Stimulated activated naive B cell treated with anti-CD40 and anti-IgM and Interleukin-4, amounts not matched to agents 10 μg/mL and 1 μg/mL and 100 μg/mL, for 72 hours (primary cell): Measurements from ENCODE around the gene SDHA.
"Not testable (repeated sequence)": the region's sequence is repeated elsewhere in the genome, so short reads cannot be mapped to it uniquely, and the experiment has no call there.

ENCODE experiments used
- ATAC-seq, 2 donors: fragments of 150-1000 bp; cut with Tn5 transposase; replicated peaks; 2 replicates each; pipeline ENCODE4 v1.10.0; 2021; ENCODE audit warnings: moderate library complexity in 1 of 2
- DNase-seq: peaks from one replicate; pipeline ENCODE4 v3.0.0; 2021
- H3K27ac Mint-ChIP-seq: one replicate; pipeline ENCODE4 v1.8.0; 2022; ENCODE audit warnings: mild to moderate bottlenecking, mixed read lengths
- H3K27me3 Mint-ChIP-seq, 2 donors: one replicate each; pipeline ENCODE4 v1.8.0; 2022; ENCODE audit warnings: mixed read lengths in 2 of 2
- H3K36me3 Mint-ChIP-seq, 2 donors: one replicate each; pipeline ENCODE4 v1.8.0; 2022; ENCODE audit warnings: mixed read lengths in 2 of 2, mild to moderate bottlenecking in 1 of 2
- H3K4me1 Mint-ChIP-seq, 2 donors: one replicate each; pipeline ENCODE4 v1.8.0; 2022; ENCODE audit warnings: mixed read lengths in 2 of 2, mild to moderate bottlenecking in 1 of 2
- H3K4me3 Mint-ChIP-seq, 2 donors: one replicate each; pipeline ENCODE4 v1.8.0; 2022; ENCODE audit warnings: mild to moderate bottlenecking in 2 of 2, mixed read lengths in 2 of 2, moderate library complexity in 1 of 2
- H3K9me3 Mint-ChIP-seq, 2 donors: one replicate each; pipeline ENCODE4 v1.8.0; 2022; ENCODE audit warnings: mixed read lengths in 2 of 2, mild to moderate bottlenecking in 1 of 2

SDHA gene

DNA sequence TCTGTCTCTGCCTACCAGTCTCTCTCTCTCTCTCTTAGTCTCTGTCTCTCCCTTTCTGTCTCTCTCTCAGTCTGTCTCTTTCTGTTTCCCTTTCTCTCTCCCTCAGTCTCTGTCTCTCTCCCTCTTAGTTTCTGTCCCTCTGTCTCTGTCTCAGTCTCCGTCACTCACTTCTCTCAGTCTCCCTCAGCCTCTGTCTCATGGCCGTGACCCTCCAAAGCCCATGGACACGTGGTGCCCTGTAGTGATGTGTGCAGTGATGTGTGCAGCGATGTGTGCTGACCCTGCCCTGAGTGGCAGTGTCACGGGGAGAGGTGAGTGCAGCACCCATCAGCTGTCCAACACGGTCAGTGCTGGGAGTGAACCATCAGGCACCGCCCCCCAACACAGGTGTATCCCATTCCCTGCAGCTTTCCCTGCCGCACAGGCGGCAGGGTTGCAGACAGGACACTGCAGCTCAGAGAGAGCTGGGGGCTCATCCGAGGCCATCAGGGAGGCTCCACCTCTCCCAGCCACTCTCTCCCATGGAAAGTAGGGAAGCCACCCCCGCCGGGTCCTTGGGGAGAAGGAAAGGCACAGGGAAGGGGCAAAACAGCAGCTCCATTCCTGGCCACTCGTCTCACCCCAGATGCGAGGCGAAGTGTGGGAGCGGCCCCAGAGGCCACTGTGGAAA lies 27.6 kb upstream of the SDHA start:
- H3K4me1 Mint-ChIP-seq = peaks cover 23 to 35% of the 10 kb centered on the region in 2 donors

DNA sequence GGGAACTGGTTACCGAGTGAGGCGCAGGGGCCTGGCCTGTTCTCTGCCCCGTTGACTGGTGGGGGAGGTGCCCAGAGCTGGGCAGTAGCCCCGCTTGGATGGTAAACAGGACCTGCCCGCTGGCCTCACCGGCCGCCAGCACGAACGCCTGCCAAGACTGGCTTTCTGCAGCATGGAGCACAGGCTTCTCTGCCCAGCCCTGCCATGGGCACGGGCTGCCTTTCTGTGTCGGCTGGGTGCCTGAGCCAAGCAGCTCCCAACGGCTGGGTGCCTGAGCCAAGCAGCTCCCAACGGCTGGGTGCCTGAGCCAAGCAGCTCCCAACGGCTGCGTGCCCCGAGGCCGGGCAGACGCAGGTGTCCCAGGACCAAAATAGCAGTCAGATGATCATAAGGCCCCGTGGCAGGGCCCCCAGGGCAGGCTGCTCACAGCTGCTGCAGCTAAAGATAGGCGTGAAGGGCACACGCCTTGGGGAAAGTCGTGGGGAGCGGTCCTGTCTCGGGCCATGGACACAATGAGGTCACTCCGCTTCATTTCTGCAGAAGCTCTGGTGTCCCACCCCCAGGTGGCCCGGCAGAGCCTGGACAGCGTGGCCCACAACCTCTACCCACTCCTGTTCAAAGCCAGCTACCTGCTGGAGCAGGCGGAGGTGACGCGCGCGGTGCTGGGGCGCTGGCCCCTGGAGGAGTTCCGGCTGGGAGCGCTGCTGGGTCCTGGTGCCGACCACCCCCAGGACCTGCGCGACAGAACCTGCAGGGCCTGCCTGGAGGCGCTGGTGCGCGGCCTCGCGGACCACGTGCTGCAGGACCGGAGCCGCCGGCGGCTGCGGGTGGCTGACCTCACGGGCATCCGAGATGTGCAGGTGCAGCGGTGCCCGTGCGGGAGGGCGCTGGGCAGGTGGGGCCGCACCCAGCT lies 26.8 kb upstream of the SDHA start, which contains the start of gene LRRC14B:
Gene LRRC14B (plus strand): TSS at position 460 of the 913 bp plus-strand sequence. CDS start 44 bp downstream, at position 504.
- H3K27ac Mint-ChIP-seq = no peak within 1 kb of the TSS
- ATAC-seq = peak; percentile 42 to 43
- peaks cover 24 to 38% of the 10 kb centered on the region in 2 donors for H3K4me1 Mint-ChIP-seq
- no peaks in the 10 kb centered on the region for H3K36me3 Mint-ChIP-seq
- peak within 1 kb of the TSS; percentile 56 to 70 for H3K4me3 Mint-ChIP-seq
- no peaks in the 10 kb centered on the region for H3K9me3 Mint-ChIP-seq
- peaks cover 16 to 22% of the 10 kb centered on the region in 2 donors for H3K27me3 Mint-ChIP-seq
- no peak for DNase-seq

More for the DNA sequence above, 27.6 kb upstream of the SDHA start:
- ATAC-seq (no peak), DNase-seq (no peak)
- Mint-ChIP-seq H3K27ac (no peak overlapping the region), H3K4me3 (no peak overlapping the region), H3K36me3 (no peaks in the 10 kb centered on the region), H3K27me3 (peaks cover 16 to 22% of the 10 kb centered on the region in 2 donors), H3K9me3 (no peaks in the 10 kb centered on the region)

GRCh38 chr5:191949-192690 lies 26.0 kb upstream of the SDHA start:
- peaks cover 24 to 38% of the 10 kb centered on the region in 2 donors for H3K4me1 Mint-ChIP-seq
- peak overlapping the region; percentile 56 to 57 for H3K4me3 Mint-ChIP-seq
- no peak for DNase-seq
- H3K36me3 Mint-ChIP-seq = no peaks in the 10 kb centered on the region
- no peak for ATAC-seq
- no peak overlapping the region for H3K27ac Mint-ChIP-seq
- no peaks in the 10 kb centered on the region for H3K9me3 Mint-ChIP-seq
- peaks cover 16 to 22% of the 10 kb centered on the region in 2 donors for H3K27me3 Mint-ChIP-seq

GRCh38 chr5:192691-192969 lies 25.5 kb upstream of the SDHA start:
- DNase-seq (no peak), ATAC-seq (no peak)
- no peaks in the 10 kb centered on the region for H3K36me3 Mint-ChIP-seq
- no peaks in the 10 kb centered on the region for H3K9me3 Mint-ChIP-seq
- H3K4me3 Mint-ChIP-seq = no peak overlapping the region
- H3K27me3 Mint-ChIP-seq = peaks cover 16 to 22% of the 10 kb centered on the region in 2 donors
- H3K27ac Mint-ChIP-seq = no peak overlapping the region
- peaks cover 24 to 38% of the 10 kb centered on the region in 2 donors for H3K4me1 Mint-ChIP-seq

- no peak for DNase-seq
- no peak for ATAC-seq
- H3K4me1 Mint-ChIP-seq = peaks cover 22 to 35% of the 10 kb centered on the region in 2 donors
- H3K27ac Mint-ChIP-seq = no peak overlapping the region
- no peaks in the 10 kb centered on the region for H3K36me3 Mint-ChIP-seq
- no peaks in the 10 kb centered on the region for H3K9me3 Mint-ChIP-seq
- H3K4me3 Mint-ChIP-seq = no peak overlapping the region
- peaks cover 16 to 22% of the 10 kb centered on the region in 2 donors for H3K27me3 Mint-ChIP-seq
Measured at GRCh38 chr5:192970-193831, 24.9 kb upstream of the SDHA start.

- peaks cover 16 to 17% of the 10 kb centered on the region in 2 donors for H3K27me3 Mint-ChIP-seq
- ATAC-seq = no peak
- no peak overlapping the region for H3K4me3 Mint-ChIP-seq
- H3K9me3 Mint-ChIP-seq = no peaks in the 10 kb centered on the region
- peaks cover 15 to 26% of the 10 kb centered on the region in 2 donors for H3K4me1 Mint-ChIP-seq
- DNase-seq = no peak
- no peak overlapping the region for H3K27ac Mint-ChIP-seq
- peaks cover 0 to 4% of the 10 kb centered on the region in 2 donors for H3K36me3 Mint-ChIP-seq
Measured at GRCh38 chr5:194102-194501, 24.0 kb upstream of the SDHA start.

GRCh38 chr5:194603-195209 lies 23.4 kb upstream of the SDHA start:
- peaks cover 16 to 17% of the 10 kb centered on the region in 2 donors for H3K27me3 Mint-ChIP-seq
- DNase-seq = no peak
- H3K9me3 Mint-ChIP-seq = no peaks in the 10 kb centered on the region
- no peak for ATAC-seq
- H3K4me1 Mint-ChIP-seq = peaks cover 15 to 25% of the 10 kb centered on the region in 2 donors
- H3K4me3 Mint-ChIP-seq = no peak overlapping the region
- no peak overlapping the region for H3K27ac Mint-ChIP-seq
- H3K36me3 Mint-ChIP-seq = peaks cover 0 to 8% of the 10 kb centered on the region in 2 donors

GRCh38 chr5:195401-196160 lies 22.5 kb upstream of the SDHA start:
- Mint-ChIP-seq H3K4me1 (peaks cover 13 to 19% of the 10 kb centered on the region in 2 donors), H3K9me3 (no peaks in the 10 kb centered on the region), H3K27me3 (peaks cover 9 to 12% of the 10 kb centered on the region in 2 donors), H3K36me3 (peaks cover 0 to 10% of the 10 kb centered on the region in 2 donors), H3K4me3 (no peak overlapping the region), H3K27ac (no peak overlapping the region)
- no peak for DNase-seq
- ATAC-seq = no peak

DNA sequence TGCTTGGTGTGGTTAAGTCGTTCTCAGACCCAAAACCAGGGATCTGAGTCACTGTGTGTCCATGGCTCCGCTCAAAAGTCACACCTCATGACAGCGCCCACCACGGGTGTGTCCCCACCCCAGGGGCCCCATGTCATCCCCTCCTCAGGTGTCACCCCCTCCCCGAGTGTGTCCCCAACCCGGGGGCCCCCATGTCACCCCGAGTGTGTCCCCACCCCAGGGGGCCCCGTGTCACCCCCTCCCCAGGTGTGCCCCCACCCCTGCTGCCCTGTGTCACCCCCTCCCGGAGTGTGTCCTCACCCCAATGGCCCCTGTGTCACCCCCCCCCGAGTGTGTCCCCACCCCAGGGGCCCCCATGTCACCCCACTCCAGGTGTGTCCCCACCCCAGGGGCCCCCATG lies 21.8 kb upstream of the SDHA start:
- no peak for ATAC-seq
- H3K4me3 Mint-ChIP-seq = no peak overlapping the region
- no peak for DNase-seq
- H3K27me3 Mint-ChIP-seq = peaks cover 9% of the 10 kb centered on the region in 2 donors
- peaks cover 14 to 20% of the 10 kb centered on the region in 2 donors for H3K4me1 Mint-ChIP-seq
- no peak overlapping the region for H3K27ac Mint-ChIP-seq
- peaks cover 0 to 10% of the 10 kb centered on the region in 2 donors for H3K36me3 Mint-ChIP-seq
- H3K9me3 Mint-ChIP-seq = no peaks in the 10 kb centered on the region

- Mint-ChIP-seq H3K4me1 (peaks cover 18 to 26% of the 10 kb centered on the region in 2 donors), H3K36me3 (peaks cover 0 to 13% of the 10 kb centered on the region in 2 donors)
- H3K9me3 Mint-ChIP-seq, H3K4me3 Mint-ChIP-seq, ATAC-seq, DNase-seq, H3K27me3 Mint-ChIP-seq, H3K27ac Mint-ChIP-seq: not testable (repeated sequence)
Measured at GRCh38 chr5:197031-197430, 21.1 kb upstream of the SDHA start.

- peaks cover 15 to 24% of the 10 kb centered on the region in 2 donors for H3K4me1 Mint-ChIP-seq
- no peaks in the 10 kb centered on the region for H3K9me3 Mint-ChIP-seq
- ATAC-seq (no peak), DNase-seq (no peak)
- peak overlapping the region; percentile 47 for H3K27ac Mint-ChIP-seq
- H3K4me3 Mint-ChIP-seq = no peak overlapping the region
- H3K36me3 Mint-ChIP-seq = peaks cover 3 to 21% of the 10 kb centered on the region in 2 donors
- H3K27me3 Mint-ChIP-seq = no peaks in the 10 kb centered on the region
Measured at GRCh38 chr5:197892-198489, 20.1 kb upstream of the SDHA start.

DNA sequence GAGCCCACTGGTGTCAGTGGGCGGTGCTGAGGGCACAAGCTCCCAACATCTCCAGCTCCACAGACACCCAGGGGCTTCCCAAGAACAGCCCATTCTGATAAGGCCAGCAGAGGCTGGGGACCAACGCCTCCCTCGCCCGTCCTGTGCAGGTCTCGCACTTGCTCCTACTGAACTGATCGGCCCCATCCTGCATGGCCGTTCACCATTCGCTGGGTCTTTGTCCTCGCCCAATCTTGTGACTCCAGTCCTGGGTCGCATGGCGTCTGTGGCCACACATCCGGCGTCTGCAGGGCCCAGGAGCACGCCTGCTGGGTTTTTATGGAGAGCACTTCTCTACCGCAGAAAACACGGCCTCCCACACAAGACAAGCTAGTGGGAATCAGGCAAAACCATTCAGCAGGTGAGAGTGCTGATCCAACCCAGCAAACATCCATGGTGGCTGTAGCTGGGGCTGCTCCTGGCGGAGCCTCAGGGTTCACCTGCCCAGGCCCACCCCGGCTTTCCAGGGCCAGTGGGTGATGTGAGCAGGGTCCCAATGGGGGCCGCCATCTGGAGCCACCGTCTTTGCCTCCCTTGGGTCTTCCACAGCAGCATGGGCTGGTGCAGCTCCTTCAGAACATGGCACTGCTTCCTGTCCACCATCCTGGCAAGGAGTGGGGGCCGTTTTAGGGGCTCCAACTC lies 19.5 kb upstream of the SDHA start:
- peaks cover 15 to 24% of the 10 kb centered on the region in 2 donors for H3K4me1 Mint-ChIP-seq

More for the DNA sequence above, 19.5 kb upstream of the SDHA start:
- no peak overlapping the region for H3K4me3 Mint-ChIP-seq
- H3K27me3 Mint-ChIP-seq = no peaks in the 10 kb centered on the region
- no peaks in the 10 kb centered on the region for H3K9me3 Mint-ChIP-seq
- H3K36me3 Mint-ChIP-seq = peaks cover 6 to 26% of the 10 kb centered on the region in 2 donors
- H3K27ac Mint-ChIP-seq = no peak overlapping the region
- DNase-seq = no peak
- ATAC-seq = no peak
